HG03196 (cell line): ENCODE data around the gene RAB11FIP4.

Source experiments
- ATAC-seq: cut with Tn5 transposase; IDR thresholded peaks from one replicate; pipeline ENCODE4 v1.9.1; 2021; ENCODE audit not compliant: unreplicated experiment

Gene RAB11FIP4

GRCh38 chr17:31453896-31454295 is 62.4 kb downstream of the RAB11FIP4 start:
- ATAC-seq: no peak

DNA sequence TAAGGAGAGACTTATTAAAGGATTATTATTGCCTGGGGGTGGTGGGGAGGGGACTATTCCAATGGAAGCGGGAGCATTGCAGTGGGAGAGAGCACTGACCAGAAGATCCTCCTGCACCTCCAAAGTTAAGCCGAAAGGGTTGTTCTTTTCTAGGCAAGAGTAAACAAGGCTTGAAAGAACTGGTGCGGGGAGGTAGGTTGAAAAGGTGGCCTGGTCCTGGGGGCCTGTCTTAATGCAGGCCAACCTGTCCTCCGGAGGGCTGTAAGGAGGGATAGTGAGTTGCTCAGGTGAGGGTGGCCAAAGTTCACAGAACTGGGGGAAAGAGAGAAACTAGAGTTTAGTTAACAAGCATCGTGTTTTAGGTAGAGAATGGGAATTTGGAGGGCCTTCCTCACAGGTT is 65.3 kb downstream of the RAB11FIP4 start:
- no peak for ATAC-seq

- ATAC-seq: no peak
Observed at GRCh38 chr17:31457391-31458234, 66.1 kb downstream of the RAB11FIP4 start.

- no peak for ATAC-seq
Observed at GRCh38 chr17:31458829-31459228, 67.4 kb downstream of the RAB11FIP4 start.

DNA sequence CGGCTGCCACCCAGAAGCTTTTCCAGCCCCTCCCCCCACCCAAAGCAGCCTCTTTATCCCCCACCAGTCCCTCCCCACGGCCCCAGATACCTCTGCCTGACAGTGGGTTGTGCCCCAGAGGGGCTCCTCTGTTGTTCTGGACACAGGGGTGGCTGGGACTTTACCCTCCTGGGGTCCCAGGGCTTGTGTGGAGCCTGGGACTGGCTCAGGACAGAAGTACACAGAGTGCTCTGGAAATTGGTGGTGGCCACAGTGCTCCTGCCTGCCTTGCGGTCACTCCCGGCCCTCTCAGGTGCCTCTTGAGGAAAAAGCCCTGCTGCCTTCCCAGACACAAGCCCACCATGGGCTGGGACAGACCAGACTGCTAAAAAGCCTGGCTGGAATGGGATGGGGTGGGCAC is 68.2 kb downstream of the RAB11FIP4 start:
- ATAC-seq: no peak

DNA sequence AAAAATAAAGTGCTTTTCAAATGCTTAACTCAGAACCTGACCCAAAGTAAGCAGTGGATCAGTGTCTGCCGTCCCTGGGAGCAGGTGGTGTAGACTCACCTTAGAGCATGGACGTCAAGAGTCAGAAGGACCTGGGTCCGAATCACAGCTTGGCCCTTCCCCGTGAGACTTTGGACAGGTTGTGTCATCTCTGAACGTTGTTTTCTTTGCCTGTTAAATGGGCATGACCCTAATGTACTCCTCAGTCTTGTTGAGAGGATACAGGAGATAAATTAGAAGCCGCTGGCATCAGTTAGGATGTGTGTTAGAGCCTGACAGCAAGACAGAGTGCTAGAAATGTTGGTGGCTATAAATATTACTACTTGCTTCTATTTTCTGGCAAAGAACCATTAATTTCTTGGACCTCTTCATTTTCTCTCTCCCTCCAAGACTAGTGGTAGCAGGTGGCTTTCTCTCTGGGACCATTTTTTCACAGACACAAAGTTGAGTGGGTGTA is 68.8 kb downstream of the RAB11FIP4 start:
- no peak for ATAC-seq

- no peak for ATAC-seq
Observed at GRCh38 chr17:31461227-31461810, 69.8 kb downstream of the RAB11FIP4 start.

DNA sequence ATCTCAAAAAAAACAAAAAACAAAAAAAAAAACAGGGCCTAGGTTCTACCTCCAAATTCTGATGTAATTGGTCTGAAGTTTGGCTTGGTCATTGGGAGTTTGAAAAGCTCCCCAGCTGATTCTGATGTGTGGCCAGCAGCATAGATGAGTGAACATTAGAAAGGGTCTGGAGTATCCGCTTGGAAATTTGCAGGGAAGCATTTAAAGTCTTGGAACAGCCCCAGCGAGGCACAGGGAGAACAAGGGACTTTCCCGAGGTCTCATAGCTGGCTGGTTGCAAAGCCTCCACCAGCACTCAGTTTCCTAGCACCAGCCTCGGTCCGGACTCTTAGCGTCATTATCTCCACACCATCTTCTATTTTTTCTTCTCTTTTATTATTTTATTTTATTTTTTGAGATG is 70.8 kb downstream of the RAB11FIP4 start:
- no peak for ATAC-seq

DNA sequence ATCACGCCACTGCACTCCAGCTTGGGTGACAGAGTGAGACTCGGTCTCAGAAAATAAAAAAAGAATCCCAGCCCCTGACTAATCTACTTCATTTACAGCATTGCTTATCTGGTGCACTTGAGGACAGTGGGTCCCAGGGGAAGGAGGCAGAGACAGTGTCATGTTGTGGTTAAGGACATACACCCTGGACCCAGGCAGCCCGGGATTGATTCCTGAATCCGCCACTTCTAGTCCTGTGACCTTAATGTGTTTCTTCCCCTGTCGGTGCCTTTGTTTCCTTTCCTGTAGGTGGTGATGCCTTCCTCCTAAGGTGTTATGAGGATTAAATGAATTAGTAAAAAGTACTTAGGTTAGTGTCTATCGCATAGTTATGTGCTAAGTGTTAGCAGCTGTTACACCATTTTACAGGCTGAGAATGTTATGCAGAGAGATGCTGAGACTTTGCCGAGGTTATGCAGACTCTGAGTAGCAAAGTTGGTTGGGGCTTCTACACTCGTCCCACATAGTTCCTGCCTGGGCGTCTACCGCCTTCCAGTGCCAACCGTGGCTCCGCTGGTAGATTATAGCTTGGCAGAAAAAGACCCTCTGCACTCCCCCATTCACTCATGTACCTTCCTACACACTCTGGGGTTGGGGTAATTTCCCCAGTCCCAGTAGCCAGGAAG is 74.8 kb downstream of the RAB11FIP4 start:
- ATAC-seq: no peak

DNA sequence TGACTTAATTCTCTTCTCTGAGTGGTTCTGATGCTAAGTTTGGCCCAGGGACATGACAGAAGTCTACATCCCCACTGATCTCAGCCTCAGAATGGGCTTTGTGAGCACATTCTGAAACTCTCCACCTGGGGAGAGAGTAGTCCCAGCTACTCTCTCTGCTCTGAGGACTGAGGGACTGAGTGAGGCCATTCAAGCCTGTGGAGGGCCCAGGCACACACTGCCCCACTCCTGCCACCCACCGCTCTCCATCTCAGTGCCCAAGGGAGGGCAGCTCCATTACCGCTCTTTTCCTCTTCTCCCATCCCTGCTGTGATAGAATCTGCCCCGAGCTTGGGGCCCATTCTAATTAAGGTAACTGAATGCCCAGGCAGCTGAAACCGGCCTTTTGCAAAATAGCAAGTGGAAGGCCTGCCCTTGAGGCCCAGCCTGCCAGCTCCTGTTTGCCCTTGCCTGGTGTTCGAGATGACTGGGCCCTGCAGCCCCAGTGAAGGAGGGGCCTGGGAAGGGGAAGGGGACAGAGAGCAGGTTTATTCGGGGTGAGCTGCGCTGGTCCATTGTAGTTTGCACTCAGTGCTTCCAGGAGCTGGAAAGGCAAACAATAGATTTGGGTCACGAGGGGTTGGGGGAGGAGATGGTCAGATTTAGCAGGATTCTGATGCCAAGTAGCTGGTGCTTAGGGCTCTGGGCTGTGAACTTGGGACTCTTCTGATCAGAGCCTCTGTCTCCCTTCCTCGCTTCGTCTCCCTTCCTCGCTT is 76.2 kb downstream of the RAB11FIP4 start:
- ATAC-seq: no peak

DNA sequence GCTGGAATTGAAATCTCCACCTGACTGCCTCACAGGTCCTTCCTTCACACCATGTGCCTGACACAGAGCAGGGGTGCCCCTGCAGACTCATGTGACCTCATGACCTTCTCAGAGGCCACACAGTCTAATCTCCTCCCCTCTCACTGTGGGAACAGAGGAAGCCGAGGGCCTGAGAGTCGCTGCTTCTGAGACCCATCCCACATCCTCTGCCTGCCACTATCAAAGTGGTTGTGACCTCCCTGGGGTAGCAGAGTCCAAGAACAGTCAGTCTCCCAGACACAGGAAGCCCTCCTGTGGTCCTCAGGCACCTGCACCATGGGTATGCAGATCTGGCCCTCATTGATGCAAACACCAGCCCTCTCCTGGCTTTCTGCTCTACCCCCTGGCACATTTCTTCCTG is 78.5 kb downstream of the RAB11FIP4 start:
- no peak for ATAC-seq

- ATAC-seq: no peak
Observed at GRCh38 chr17:31470592-31470991, 79.1 kb downstream of the RAB11FIP4 start.

DNA sequence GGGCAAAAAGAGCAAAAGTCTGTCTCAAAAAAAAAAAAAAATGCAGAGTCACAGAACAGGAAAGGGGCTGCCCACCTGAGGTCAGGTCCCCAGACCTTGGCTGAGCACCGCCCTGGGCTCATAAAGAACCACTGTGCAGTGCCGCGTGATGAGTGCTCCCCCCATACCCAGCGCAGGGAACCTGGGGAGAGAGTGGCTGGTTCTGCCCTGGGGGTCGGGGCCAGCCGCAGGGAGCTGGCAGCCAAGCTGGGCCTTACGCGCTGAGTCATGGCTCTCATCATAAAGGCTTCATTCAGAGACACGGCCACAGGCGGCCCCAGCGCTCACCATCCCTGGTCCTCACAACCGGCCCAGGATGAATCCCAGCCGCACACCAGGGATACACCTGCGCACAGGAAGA is 80.7 kb downstream of the RAB11FIP4 start:
- ATAC-seq: no peak

- no peak for ATAC-seq
Observed at GRCh38 chr17:31475378-31476162, 84.1 kb downstream of the RAB11FIP4 start.

GRCh38 chr17:31476525-31477416 is 85.3 kb downstream of the RAB11FIP4 start:
- no peak for ATAC-seq

- ATAC-seq: no peak
Observed at GRCh38 chr17:31477417-31478055, 86.1 kb downstream of the RAB11FIP4 start.

DNA sequence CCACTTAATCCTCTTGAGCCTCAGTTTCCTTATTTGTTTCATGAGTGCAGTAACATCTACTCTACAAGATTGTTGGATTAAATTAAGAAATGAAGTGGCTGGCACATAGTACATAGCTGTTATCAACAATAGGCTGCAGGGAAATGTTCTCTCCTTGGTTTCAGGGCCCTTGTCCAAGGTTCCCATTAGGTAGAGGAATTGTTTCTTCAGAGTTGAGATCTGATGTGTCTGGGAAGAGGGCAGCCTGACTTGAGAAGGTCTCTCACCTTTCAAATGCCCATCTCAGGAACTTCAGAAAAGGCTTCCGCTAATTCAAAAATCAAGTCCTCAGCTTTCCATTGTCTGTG is 87.6 kb downstream of the RAB11FIP4 start:
- no peak for ATAC-seq

DNA sequence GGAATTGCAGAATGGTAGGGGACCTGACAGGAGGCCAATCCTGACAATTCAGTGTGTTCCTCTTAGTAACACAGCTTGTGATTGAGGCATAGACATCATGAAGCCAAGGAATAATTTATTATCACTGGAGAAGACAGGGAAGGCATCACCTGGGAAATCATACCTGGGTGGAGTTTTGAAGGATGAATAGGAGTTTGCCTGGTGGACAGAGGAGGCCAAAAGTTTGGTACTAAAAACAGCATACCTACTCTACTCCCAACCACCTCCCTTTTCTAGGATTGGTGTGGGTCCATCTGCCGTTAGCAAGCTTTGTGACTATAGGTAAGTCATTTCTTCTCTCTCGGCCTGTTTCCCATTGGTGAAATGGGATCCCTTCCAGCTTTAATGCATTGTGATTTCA is 88.0 kb downstream of the RAB11FIP4 start:
- no peak for ATAC-seq

DNA sequence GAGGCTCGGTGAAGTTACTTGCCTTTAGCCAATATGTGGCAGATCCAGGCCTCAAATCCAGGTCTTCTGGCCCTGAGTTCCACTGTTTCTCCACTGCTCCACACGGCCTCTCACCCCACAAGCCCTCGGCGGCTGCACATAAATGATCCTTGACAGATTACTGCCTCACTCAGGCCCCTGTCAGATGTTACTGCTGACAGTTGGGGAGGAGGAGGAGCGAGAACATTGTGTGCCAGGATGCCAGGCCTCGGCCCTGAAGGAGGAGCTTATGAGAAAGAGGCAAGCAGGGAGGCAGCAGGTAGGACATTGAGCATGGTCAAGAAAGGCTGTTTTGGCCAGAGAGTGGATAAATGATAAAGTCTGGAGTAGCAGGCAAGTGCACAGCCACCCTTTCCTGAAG is 88.6 kb downstream of the RAB11FIP4 start:
- no peak for ATAC-seq
